AG09319 (cell line): ENCODE results near the gene ANGPTL3.
"Not testable (repeated sequence)": the region's sequence is repeated elsewhere in the genome, so short reads cannot be mapped to it uniquely, and the experiment has no call there.

Source experiments
- DNase-seq: peaks from one replicate; pipeline ENCODE4 v3.0.0-alpha.2; 2010; ENCODE audit warnings: low read depth; ENCODE audit errors: extremely low read depth
- TF ChIP-seq, protein P1 (sequence below): IDR thresholded peaks from 2 replicates; pipeline ENCODE4 v1.5.1; 2011; ENCODE audit warnings: low read depth, mild to moderate bottlenecking, inconsistent platforms, low read length, moderate library complexity

ANGPTL3 gene, protein sequence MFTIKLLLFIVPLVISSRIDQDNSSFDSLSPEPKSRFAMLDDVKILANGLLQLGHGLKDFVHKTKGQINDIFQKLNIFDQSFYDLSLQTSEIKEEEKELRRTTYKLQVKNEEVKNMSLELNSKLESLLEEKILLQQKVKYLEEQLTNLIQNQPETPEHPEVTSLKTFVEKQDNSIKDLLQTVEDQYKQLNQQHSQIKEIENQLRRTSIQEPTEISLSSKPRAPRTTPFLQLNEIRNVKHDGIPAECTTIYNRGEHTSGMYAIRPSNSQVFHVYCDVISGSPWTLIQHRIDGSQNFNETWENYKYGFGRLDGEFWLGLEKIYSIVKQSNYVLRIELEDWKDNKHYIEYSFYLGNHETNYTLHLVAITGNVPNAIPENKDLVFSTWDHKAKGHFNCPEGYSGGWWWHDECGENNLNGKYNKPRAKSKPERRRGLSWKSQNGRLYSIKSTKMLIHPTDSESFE

DNA sequence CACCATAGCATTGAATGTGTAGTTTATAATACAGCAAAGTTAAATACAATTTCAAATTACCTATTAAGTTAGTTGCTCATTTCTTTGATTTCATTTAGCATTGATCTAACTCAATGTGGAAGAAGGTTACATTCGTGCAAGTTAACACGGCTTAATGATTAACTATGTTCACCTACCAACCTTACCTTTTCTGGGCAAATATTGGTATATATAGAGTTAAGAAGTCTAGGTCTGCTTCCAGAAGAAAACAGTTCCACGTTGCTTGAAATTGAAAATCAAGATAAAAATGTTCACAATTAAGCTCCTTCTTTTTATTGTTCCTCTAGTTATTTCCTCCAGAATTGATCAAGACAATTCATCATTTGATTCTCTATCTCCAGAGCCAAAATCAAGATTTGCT, at the start of gene ANGPTL3:
TSS of gene ANGPTL3 (plus strand) at position 240 of the 400 bp plus-strand sequence. CDS start at position 287, 47 bp downstream.
- DNase-seq: no peak
- TF ChIP-seq, protein P1, sequence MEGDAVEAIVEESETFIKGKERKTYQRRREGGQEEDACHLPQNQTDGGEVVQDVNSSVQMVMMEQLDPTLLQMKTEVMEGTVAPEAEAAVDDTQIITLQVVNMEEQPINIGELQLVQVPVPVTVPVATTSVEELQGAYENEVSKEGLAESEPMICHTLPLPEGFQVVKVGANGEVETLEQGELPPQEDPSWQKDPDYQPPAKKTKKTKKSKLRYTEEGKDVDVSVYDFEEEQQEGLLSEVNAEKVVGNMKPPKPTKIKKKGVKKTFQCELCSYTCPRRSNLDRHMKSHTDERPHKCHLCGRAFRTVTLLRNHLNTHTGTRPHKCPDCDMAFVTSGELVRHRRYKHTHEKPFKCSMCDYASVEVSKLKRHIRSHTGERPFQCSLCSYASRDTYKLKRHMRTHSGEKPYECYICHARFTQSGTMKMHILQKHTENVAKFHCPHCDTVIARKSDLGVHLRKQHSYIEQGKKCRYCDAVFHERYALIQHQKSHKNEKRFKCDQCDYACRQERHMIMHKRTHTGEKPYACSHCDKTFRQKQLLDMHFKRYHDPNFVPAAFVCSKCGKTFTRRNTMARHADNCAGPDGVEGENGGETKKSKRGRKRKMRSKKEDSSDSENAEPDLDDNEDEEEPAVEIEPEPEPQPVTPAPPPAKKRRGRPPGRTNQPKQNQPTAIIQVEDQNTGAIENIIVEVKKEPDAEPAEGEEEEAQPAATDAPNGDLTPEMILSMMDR: no peak

DNA sequence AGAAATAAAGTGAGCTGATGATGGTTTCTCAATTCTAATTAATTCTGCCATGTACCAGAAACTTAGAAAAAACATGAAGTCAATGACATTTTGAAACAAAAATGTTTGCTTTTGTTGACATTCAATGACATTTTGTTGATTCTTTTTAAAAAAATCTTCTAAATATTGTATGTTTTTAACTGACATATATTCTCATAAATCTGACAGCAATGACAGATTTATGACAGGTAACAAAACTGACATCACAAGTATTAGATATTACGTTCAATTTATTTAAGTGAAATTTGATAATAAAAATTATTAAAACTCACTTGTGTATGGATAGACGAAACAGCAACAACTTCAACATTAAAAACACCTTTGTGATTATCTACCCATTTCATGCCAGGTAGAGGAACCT, 36.0 kb upstream of the ANGPTL3 start:
- TF ChIP-seq, protein P1: no peak
- no peak for DNase-seq

DNA sequence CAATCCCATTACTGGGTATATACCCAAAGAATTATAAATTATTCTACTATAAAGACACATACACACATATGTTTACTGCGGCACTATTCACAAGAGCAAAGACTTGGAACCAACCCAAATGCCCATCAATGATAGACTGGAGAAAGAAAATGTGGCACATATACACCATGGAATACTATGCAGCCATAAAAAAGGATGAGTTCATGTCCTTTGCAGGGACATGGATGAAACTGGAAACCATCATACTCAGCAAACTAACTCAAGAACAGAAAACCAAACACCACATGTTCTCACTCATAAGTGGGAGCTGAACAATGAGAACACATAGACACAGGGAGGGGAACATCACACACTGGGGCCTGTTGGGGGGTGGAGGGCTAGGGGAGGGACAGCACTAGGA, 30.1 kb upstream of the ANGPTL3 start:
- not testable (repeated sequence) for DNase-seq

DNA sequence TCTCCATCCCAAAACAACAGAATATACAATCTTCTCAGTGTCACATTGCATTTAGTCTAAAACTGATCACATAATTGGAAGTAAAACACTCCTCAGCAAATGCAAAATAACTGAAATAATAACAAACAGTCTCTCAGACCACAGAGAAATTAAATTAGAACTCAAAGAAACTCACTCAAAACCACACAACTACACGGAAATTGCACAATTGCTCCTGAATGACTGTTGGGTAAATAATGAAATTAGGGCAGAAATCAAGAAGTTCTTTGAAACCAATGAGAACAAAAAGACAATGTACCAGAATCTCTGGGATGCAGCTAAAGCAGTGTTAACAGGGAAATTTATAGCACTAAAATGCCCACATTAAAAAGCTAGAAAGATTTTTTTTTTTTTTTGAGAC, 29.4 kb upstream of the ANGPTL3 start:
- not testable (repeated sequence) for DNase-seq

DNA sequence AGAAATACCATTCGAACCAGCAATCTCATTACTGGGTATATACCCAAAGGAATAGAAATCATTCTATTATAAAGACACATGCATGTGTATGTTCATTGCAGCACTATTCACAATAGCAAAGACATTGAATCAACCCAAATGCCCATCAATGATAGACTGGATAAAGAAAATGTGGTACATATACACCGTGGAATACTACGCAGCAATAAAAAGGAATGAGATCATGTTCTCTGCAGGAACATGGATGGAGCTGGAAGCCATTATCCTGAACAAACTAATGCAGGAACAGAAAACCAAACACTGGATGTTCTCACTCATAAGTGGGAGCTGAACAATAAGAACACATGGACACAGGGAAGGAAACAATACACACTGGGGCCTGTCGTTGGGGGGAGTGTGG, 25.8 kb upstream of the ANGPTL3 start:
- DNase-seq: not testable (repeated sequence)

DNA sequence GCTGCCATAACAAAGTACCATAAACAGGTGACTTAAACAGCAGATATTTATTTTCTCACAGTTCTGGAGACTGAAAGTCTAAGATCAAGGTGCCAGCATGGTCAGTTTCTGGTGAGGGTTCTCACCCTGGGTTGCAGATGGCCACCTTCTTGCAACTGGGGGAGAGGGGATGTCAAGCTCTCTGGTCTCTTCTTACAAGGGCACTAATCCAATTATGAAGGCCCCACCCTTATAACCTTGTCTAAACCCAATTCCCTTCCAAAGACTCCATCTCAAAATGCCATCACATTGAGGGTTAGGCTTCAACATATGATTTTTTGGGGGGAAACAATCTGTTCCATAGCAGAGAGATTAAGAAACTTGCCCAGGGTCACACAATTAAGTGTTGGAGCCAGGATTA, 24.8 kb upstream of the ANGPTL3 start:
- TF ChIP-seq, protein P1: no peak
- no peak for DNase-seq

DNA sequence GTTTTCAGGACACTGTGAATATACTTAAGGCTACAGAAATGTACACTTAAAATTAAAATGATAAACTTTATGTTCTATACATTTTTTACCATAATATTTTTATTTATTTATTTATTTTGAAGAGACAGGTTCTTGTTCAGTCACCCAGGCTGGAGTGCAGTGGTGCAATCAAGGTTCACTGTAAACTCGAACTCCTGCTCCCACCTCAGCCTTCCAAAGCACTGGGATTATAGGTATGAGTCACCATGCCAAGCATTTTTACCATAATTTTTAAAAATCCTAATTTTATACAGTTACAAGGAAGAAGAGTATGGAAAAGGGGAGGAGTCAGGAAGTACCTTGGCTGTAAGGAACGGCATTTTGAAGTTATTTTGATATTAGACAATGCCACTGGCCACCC, 23.6 kb upstream of the ANGPTL3 start:
- no peak for DNase-seq
- TF ChIP-seq, protein P1: no peak

DNA sequence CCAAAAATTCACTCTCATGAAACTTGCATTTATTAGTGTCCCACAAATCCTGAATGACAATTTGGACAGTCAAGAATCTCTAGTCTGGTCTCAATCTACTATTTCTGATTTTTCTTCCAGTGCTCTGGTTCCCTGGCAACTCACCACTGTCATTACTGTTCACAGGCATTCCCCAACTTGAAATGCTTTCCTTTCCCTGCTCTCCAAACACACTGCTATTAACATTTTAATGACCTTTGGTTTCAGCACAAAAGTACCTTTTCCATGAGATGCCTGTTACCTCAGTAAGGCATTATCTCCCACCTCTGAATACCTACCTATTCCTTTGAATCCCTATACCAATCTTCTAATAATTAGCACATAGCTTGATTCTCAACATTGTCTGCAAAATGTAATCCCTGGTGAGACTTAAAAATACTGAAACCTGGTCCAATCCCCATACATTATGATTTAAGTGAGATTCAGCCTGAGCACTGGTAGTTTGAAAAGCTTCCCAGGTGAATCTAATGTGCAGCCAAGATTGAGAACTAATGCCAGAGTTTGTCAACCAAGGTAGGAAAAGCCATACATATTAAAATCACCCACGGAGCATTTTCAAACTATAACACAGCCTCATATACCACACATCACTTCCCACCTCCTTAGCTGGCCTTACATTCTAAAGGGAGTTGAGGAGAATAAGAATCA, 11.7 kb upstream of the ANGPTL3 start:
- TF ChIP-seq, protein P1: no peak
- no peak for DNase-seq

DNA sequence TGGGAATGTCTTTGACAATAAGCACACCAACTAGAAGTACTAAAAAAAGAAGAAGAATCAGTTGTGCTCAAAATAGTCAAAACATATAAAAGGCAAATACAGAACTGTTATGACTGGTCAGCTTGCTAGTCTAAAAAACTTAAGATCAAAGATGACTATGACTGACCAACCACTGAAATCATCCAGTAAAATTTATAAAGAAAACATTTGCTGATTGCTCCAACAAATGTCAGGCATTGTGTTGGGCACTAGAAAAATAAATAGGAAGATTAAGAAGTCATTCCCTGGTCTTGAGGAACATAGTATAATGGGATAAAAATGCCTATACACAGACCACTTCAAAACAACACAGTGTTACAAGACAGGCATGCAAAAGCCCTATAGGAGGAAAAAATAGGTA, 9.3 kb upstream of the ANGPTL3 start:
- DNase-seq: no peak
- TF ChIP-seq, protein P1: no peak
